HepG2 (cell line): ENCODE results near the gene HTR3B.

Experiments
- FUBP1 ChIP-seq: sonication (generic); formaldehyde crosslinking; IDR thresholded peaks from 2 replicates; pipeline ENCODE4 v1.5.1; 2020; ENCODE audit warnings: missing genetic modification reagents, mild to moderate bottlenecking, borderline replicate concordance
- NR2C2 ChIP-seq: sonication (generic); formaldehyde crosslinking; IDR thresholded peaks from 2 replicates; pipeline ENCODE4 v1.4.0; 2020; ENCODE audit warnings: missing genetic modification reagents, mild to moderate bottlenecking, moderate library complexity, borderline replicate concordance
- POLR2A ChIP-seq, 2 experiments: IDR thresholded peaks; 2 replicates each; pipeline ENCODE4 v1.6.1; 2011; ENCODE audit warnings: low read depth in 2 of 2, low read length in 2 of 2, mild to moderate bottlenecking in 1 of 2, moderate library complexity in 1 of 2; ENCODE audit not compliant: insufficient read depth in 1 of 2
- POLR2AphosphoS2 ChIP-seq: IDR thresholded peaks from 2 replicates; pipeline ENCODE4 v1.6.1; 2011; ENCODE audit warnings: low read depth, low read length, improper control_type of control experiment
- RBFOX2 ChIP-seq: fragments of 200-400 bp; formaldehyde crosslinking; IDR thresholded peaks from 2 replicates; pipeline ENCODE4 v1.6.1; 2017; ENCODE audit warnings: low read depth, mild to moderate bottlenecking, low read length
- REPIN1 ChIP-seq: sonication (generic); formaldehyde crosslinking; IDR thresholded peaks from 2 replicates; pipeline ENCODE4 v1.8.0; 2022; ENCODE audit warnings: missing genetic modification reagents, low read depth, mild to moderate bottlenecking, borderline replicate concordance
- RFX3 ChIP-seq: IDR thresholded peaks from 2 replicates; pipeline ENCODE4 v1.6.1; 2016; ENCODE audit warnings: missing biosample characterization, missing genetic modification reagents
- SAFB2 ChIP-seq: sonication (generic); formaldehyde crosslinking; IDR thresholded peaks from 2 replicates; pipeline ENCODE4 v1.5.1; 2020; ENCODE audit warnings: missing genetic modification reagents, low read depth, mild to moderate bottlenecking, borderline replicate concordance
- SMAD1 ChIP-seq: sonication (generic); formaldehyde crosslinking; IDR thresholded peaks from 2 replicates; pipeline ENCODE4 v1.4.0; 2020; ENCODE audit warnings: missing genetic modification reagents, low read depth, mild to moderate bottlenecking, borderline replicate concordance
- SRY ChIP-seq: sonication (generic); formaldehyde crosslinking; IDR thresholded peaks from 2 replicates; pipeline ENCODE4 v1.8.0; 2022; ENCODE audit warnings: mild to moderate bottlenecking, missing genetic modification reagents
- YY1 ChIP-seq: IDR thresholded peaks from 2 replicates; pipeline ENCODE4 v1.6.1; 2011; ENCODE audit warnings: low read length, low read depth, moderate library complexity, mild to moderate bottlenecking; ENCODE audit not compliant: insufficient read depth, insufficient replicate concordance
- ZMYM4 ChIP-seq: sonication (generic); formaldehyde crosslinking; IDR thresholded peaks from 2 replicates; pipeline ENCODE4 v1.8.1; 2023; ENCODE audit warnings: mild to moderate bottlenecking, missing genetic modification reagents

- TF ChIP-seq POLR2AphosphoS2 (no peak), SMAD1 (CRISPR knock-in tag) (no peak), ZMYM4 (CRISPR knock-in tag) (no peak), FUBP1 (CRISPR knock-in tag) (no peak), REPIN1 (CRISPR knock-in tag) (no peak), SRY (CRISPR knock-in tag) (no peak), NR2C2 (CRISPR knock-in tag) (no peak), SAFB2 (no peak), RBFOX2 (no peak), RFX3 (CRISPR knock-in tag) (no peak), POLR2A (IDR thresholded peaks at IDR 0.05; ENCODE audit: insufficient read depth in 1 of 2, low read depth in 2 of 2, low read length in 2 of 2) (no peak), YY1 (no peak)
These were observed 30.2 kb downstream of the HTR3B start for GRCh38 chr11:113934761-113935160.
